ENCODE results near the gene NFKBIZ. TPM values are rescaled to one million over a fixed set of nuclear protein-coding genes. Genes with fewer than 3 reads are reported as not detected.
"Not testable (repeated sequence)": the region's sequence is repeated elsewhere in the genome, so short reads cannot be mapped to it uniquely, and the experiment has no call there.

The NFKBIZ gene
- total and polyA plus RNA-seq, 2 donors (not counting 1 experiment from before 2014, with no cell fraction given) = 14.7 to 38.8 TPM

DNA sequence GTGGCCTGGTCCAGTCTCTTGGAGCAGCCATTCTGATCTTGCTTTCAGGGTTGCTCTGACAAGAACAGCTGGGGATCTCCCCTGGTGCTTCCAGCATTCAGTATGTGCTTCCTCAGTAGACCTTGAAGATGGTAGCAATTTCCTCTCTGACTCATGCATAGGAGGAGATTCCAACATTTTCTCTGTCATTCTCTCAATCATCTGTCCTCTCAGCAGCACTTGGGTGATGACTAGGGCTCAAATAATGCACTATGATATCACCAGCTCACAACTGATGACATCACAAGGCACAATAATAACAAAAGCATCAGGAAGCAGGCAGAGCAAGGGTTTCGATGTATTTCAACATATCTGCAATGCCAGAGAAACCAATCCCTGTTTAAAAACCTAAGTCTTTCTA lies 52.7 kb downstream of the NFKBIZ start:
- peaks cover 5% of the 10 kb centered on the region for H3K4me1 ChIP-seq (ENCODE audit: control insufficient read depth, extremely low read depth, insufficient read depth, low read length)
- no peak overlapping the region for H3K4me3 ChIP-seq (replicated peaks in 1 of 4; ENCODE audit: control extremely low read depth in 1 of 4, insufficient read depth in 1 of 4, low read depth in 3 of 4, low read length in 4 of 4)
- no peaks in the 10 kb centered on the region for H4K20me1 ChIP-seq (ENCODE audit: control insufficient read depth, extremely low read depth, insufficient read depth, low read length)
- no peaks in the 10 kb centered on the region for H3K27me3 ChIP-seq (ENCODE audit: control insufficient read depth, insufficient read depth, low read length)
- H3K79me2 ChIP-seq (ENCODE audit: control insufficient read depth, insufficient read depth, low read length) = no peaks in the 10 kb centered on the region
- peak overlapping the region; percentile 56 for H3K27ac ChIP-seq (ENCODE audit: insufficient read depth, low read length)
- DNase-seq (ENCODE audit: low read depth in 2 of 2) = peak; percentile 88 to 95
- H3K36me3 ChIP-seq (ENCODE audit: control insufficient read depth, insufficient read depth, low read length) = no peaks in the 10 kb centered on the region
- no peak overlapping the region for H3K4me2 ChIP-seq (ENCODE audit: extremely low read depth, insufficient read depth, low read length)
- H2AFZ ChIP-seq (ENCODE audit: low read length) = no peak overlapping the region
- no peak for TF ChIP-seq EZH2 (IDR thresholded peaks at IDR 0.05; ENCODE audit: low read length, missing control alignments)
- TF ChIP-seq, protein P1, sequence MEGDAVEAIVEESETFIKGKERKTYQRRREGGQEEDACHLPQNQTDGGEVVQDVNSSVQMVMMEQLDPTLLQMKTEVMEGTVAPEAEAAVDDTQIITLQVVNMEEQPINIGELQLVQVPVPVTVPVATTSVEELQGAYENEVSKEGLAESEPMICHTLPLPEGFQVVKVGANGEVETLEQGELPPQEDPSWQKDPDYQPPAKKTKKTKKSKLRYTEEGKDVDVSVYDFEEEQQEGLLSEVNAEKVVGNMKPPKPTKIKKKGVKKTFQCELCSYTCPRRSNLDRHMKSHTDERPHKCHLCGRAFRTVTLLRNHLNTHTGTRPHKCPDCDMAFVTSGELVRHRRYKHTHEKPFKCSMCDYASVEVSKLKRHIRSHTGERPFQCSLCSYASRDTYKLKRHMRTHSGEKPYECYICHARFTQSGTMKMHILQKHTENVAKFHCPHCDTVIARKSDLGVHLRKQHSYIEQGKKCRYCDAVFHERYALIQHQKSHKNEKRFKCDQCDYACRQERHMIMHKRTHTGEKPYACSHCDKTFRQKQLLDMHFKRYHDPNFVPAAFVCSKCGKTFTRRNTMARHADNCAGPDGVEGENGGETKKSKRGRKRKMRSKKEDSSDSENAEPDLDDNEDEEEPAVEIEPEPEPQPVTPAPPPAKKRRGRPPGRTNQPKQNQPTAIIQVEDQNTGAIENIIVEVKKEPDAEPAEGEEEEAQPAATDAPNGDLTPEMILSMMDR (conservative IDR thresholded peaks at IDR 0.05 in 1 of 2, IDR thresholded peaks at IDR 0.05 in 1 of 2; ENCODE audit: low read depth in 1 of 2, low read length in 2 of 2) = no peak
- no peak overlapping the region for H3K9ac ChIP-seq (ENCODE audit: insufficient read depth, low read length)
- no peaks in the 10 kb centered on the region for H3K9me3 ChIP-seq (ENCODE audit: control insufficient read depth, insufficient read depth, low read depth, low read length)

DNA sequence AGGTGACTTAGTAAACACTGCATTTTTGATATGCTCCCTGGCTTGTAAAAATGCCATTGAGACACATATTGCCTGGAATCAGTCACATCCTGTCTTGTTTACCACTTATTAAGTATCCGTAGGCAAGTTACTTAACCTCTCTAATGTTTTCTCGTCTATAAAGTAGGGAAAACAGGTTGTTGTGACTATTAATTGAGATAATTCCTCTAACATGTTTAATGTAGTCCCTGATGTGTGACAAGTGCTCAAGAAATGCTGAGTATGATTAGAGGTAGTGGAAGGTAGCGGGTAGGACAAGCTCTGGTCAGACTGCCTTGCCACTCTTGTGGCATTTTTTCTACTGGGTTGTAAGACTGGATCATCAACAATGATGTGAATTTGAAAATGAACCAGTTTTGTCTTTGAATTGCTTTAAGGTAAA lies 54.1 kb downstream of the NFKBIZ start:
- Histone ChIP-seq H3K27ac (ENCODE audit: insufficient read depth, low read length) (no peak overlapping the region), H3K36me3 (ENCODE audit: control insufficient read depth, insufficient read depth, low read length) (no peaks in the 10 kb centered on the region), H2AFZ (ENCODE audit: low read length) (no peak overlapping the region), H3K9ac (ENCODE audit: insufficient read depth, low read length) (no peak overlapping the region), H3K79me2 (ENCODE audit: control insufficient read depth, insufficient read depth, low read length) (no peaks in the 10 kb centered on the region), H4K20me1 (ENCODE audit: control insufficient read depth, extremely low read depth, insufficient read depth, low read length) (no peaks in the 10 kb centered on the region), H3K9me3 (ENCODE audit: control insufficient read depth, insufficient read depth, low read depth, low read length) (no peaks in the 10 kb centered on the region), H3K27me3 (ENCODE audit: control insufficient read depth, insufficient read depth, low read length) (no peaks in the 10 kb centered on the region), H3K4me1 (ENCODE audit: control insufficient read depth, extremely low read depth, insufficient read depth, low read length) (peaks cover 5% of the 10 kb centered on the region), H3K4me3 (replicated peaks in 1 of 4; ENCODE audit: control extremely low read depth in 1 of 4, insufficient read depth in 1 of 4, low read depth in 3 of 4, low read length in 4 of 4) (no peak overlapping the region), H3K4me2 (ENCODE audit: extremely low read depth, insufficient read depth, low read length) (no peak overlapping the region)
- TF ChIP-seq, protein P1 (conservative IDR thresholded peaks at IDR 0.05 in 1 of 2, IDR thresholded peaks at IDR 0.05 in 1 of 2; ENCODE audit: low read depth in 1 of 2, low read length in 2 of 2) = no peak
- no peak for TF ChIP-seq EZH2 (IDR thresholded peaks at IDR 0.05; ENCODE audit: low read length, missing control alignments)
- DNase-seq (ENCODE audit: low read depth in 2 of 2) = peak; percentile 32 to 37

DNA sequence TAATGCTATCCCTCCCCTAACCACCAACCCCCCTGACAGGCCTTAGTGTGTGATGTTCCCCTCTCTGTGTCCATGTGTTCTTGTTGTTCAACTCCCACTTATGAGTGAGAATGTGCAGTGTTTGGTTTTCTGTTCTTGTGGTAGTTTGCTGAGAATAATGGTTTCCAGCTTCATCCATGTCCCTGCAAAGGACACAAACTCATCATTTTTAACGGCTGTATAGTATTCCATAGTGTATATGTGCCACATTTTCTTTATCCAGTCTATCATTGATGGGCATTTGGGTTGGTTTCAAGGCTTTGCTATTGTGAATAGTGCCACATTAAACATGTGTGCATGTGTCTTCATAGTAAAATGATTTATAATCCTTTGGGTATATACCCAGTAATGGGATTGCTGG lies 56.3 kb downstream of the NFKBIZ start:
- not testable (repeated sequence) for H3K9ac ChIP-seq (ENCODE audit: insufficient read depth, low read length); H3K36me3 ChIP-seq (ENCODE audit: control insufficient read depth, insufficient read depth, low read length); H3K4me3 ChIP-seq (replicated peaks in 1 of 4; ENCODE audit: control extremely low read depth in 1 of 4, insufficient read depth in 1 of 4, low read depth in 3 of 4, low read length in 4 of 4); DNase-seq (ENCODE audit: low read depth in 2 of 2); H4K20me1 ChIP-seq (ENCODE audit: control insufficient read depth, extremely low read depth, insufficient read depth, low read length); H3K27me3 ChIP-seq (ENCODE audit: control insufficient read depth, insufficient read depth, low read length); H3K9me3 ChIP-seq (ENCODE audit: control insufficient read depth, insufficient read depth, low read depth, low read length); H2AFZ ChIP-seq (ENCODE audit: low read length); H3K4me1 ChIP-seq (ENCODE audit: control insufficient read depth, extremely low read depth, insufficient read depth, low read length); H3K79me2 ChIP-seq (ENCODE audit: control insufficient read depth, insufficient read depth, low read length); H3K4me2 ChIP-seq (ENCODE audit: extremely low read depth, insufficient read depth, low read length); H3K27ac ChIP-seq (ENCODE audit: insufficient read depth, low read length)

Other genes with a start within 250 kb of the NFKBIZ start
- gene ZBTB11, start 172.4 kb upstream of the NFKBIZ start, total RNA-seq = 21.8 and 26.6 TPM in 2 replicates
- gene ZBTB11, start 172.4 kb upstream of the NFKBIZ start, polyA plus RNA-seq = 11.0 and 11.4 TPM in 2 replicates
- 1,821 and 4,072 TPM in 2 replicates for gene RPL24, start 162.8 kb upstream of the NFKBIZ start, total RNA-seq
- gene RPL24, start 162.8 kb upstream of the NFKBIZ start, polyA plus RNA-seq = 768 and 864 TPM in 2 replicates
- gene CEP97, start 124.9 kb upstream of the NFKBIZ start, total RNA-seq = 10.1 and 10.8 TPM in 2 replicates
- gene CEP97, start 124.9 kb upstream of the NFKBIZ start, polyA plus RNA-seq = 2.0 and 2.7 TPM in 2 replicates
- gene NXPE3, start 70.3 kb upstream of the NFKBIZ start, total RNA-seq = 16.4 and 26.9 TPM in 2 replicates
- 27.9 and 32.5 TPM in 2 replicates for gene NXPE3, start 70.3 kb upstream of the NFKBIZ start, polyA plus RNA-seq